Measurements from ENCODE around the gene TMOD2. TPM values are rescaled to one million over a fixed set of nuclear protein-coding genes. Genes with fewer than 3 reads are reported as not detected.

The TMOD2 gene
- total RNA-seq, 2 experiments from 2014 or later = 0.44 TPM; not detected in 1

DNA sequence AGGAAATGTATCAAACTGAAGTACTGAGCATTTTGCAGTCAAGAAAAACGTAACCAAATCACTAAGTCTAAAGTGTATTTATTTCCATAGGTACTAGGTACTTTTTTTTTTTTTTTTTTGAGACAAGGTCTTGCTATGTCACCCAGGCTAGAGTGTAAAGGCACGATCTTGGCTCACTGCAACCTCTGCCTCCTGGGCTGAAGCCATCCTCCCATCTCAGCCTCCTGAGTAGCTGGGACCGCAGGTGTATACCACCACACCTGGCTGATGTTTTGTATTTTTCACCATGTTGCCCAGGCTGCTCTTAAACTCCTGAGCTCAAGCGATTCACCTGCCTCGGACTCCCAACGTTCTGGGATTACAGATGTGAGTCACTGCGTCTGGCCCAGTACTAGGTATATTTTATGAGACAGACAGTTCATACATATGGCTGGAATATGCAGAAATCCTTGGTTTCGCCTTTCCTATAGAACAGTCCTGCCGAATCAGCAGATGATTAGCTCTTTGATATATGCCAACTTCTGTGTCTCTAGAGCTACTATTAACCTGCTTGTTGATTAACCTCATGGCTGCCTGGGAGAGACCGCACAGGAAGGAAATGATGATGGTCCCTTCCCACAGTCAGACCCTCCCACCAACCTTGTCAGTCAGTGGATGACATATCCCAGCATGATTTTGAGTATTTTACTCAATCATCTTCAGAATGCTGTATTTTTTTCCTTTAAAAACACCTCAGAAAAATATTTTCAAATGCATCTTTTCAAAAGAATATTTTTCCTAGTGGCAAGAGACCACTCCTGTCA is 110.4 kb downstream of the TMOD2 start:
- Histone ChIP-seq H3K4me2 (ENCODE audit: low read length) (no peak overlapping the region), H3K36me3 (ENCODE audit: insufficient read depth, low read length) (peaks cover 30% of the 10 kb centered on the region), H3K9me2 (ENCODE audit: insufficient read depth, low read length) (no peaks in the 10 kb centered on the region), H3K4me3 (ENCODE audit: low read depth, low read length, poor library complexity, severe bottlenecking) (no peak overlapping the region), H3K9me3 (ENCODE audit: low read length) (no peaks in the 10 kb centered on the region), H4K20me1 (ENCODE audit: insufficient read depth, low read length) (no peaks in the 10 kb centered on the region), H3K4me1 (ENCODE audit: insufficient read depth, low read length, poor library complexity, severe bottlenecking) (no peaks in the 10 kb centered on the region), H2AFZ (ENCODE audit: low read length) (no peak overlapping the region), H3K79me2 (ENCODE audit: insufficient read depth, low read depth, low read length) (0 out of 2 replicates have a peak, but pooled peaks cover 6% of the 10 kb centered on the region), H3K27ac (ENCODE audit: low read depth, low read length, poor library complexity, severe bottlenecking) (no peak overlapping the region)
- ChIA-PET POLR2A (interaction anchor here (0.5 to 1.2 kb wide), 6 partner anchors 9 to 1196 kb away, joined by 3 to 7 read pairs (median 4); no protein-coding TSS in a partner anchor), CTCF (ENCODE audit: unreplicated experiment) (no interaction called here)
- no peak for DNase-seq (ENCODE audit: low spot score)
- TF ChIP-seq, protein P1, sequence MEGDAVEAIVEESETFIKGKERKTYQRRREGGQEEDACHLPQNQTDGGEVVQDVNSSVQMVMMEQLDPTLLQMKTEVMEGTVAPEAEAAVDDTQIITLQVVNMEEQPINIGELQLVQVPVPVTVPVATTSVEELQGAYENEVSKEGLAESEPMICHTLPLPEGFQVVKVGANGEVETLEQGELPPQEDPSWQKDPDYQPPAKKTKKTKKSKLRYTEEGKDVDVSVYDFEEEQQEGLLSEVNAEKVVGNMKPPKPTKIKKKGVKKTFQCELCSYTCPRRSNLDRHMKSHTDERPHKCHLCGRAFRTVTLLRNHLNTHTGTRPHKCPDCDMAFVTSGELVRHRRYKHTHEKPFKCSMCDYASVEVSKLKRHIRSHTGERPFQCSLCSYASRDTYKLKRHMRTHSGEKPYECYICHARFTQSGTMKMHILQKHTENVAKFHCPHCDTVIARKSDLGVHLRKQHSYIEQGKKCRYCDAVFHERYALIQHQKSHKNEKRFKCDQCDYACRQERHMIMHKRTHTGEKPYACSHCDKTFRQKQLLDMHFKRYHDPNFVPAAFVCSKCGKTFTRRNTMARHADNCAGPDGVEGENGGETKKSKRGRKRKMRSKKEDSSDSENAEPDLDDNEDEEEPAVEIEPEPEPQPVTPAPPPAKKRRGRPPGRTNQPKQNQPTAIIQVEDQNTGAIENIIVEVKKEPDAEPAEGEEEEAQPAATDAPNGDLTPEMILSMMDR (conservative IDR thresholded peaks at IDR 0.05; ENCODE audit: low read length) = no peak
- TF ChIP-seq EZH2phosphoT487 (IDR thresholded peaks at IDR 0.05; ENCODE audit: borderline replicate concordance, low read depth, low read length) = no peak
- no TSS peak for BruUV-seq (replicated peaks)
- intact Hi-C loops (cut with micrococcal nuclease; ENCODE audit: unreplicated experiment) = no loop called here

DNA sequence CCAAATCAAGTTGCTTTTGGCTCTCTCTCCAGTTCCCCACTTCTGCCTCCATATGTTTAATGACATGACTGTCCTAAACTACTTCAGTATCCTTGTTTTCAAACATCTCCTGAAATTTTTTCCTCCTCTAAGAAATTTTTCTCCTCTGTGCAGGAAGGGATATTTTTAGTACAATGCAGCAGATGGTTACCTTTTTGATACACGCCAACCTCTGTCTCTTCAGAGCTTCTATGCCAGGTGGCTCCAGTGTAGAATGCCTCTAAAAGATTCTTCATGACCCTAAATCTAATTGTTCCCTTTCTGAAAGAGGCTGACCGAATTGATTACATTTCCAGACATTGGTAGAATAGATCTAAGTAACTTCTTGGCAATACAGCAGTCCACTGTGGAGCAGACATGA is 111.7 kb downstream of the TMOD2 start:
- Histone ChIP-seq H3K36me3 (ENCODE audit: insufficient read depth, low read length) (peaks cover 35% of the 10 kb centered on the region), H4K20me1 (ENCODE audit: insufficient read depth, low read length) (no peaks in the 10 kb centered on the region), H3K79me2 (ENCODE audit: insufficient read depth, low read depth, low read length) (no peaks in the 10 kb centered on the region), H3K9me3 (ENCODE audit: low read length) (no peaks in the 10 kb centered on the region), H3K4me1 (ENCODE audit: insufficient read depth, low read length, poor library complexity, severe bottlenecking) (no peaks in the 10 kb centered on the region), H3K4me2 (ENCODE audit: low read length) (no peak overlapping the region), H2AFZ (ENCODE audit: low read length) (no peak overlapping the region), H3K4me3 (ENCODE audit: low read depth, low read length, poor library complexity, severe bottlenecking) (no peak overlapping the region), H3K9me2 (ENCODE audit: insufficient read depth, low read length) (no peaks in the 10 kb centered on the region), H3K27ac (ENCODE audit: low read depth, low read length, poor library complexity, severe bottlenecking) (no peak overlapping the region)
- TF ChIP-seq, protein P1 (conservative IDR thresholded peaks at IDR 0.05; ENCODE audit: low read length) = no peak
- TF ChIP-seq EZH2phosphoT487 (IDR thresholded peaks at IDR 0.05; ENCODE audit: borderline replicate concordance, low read depth, low read length) = no peak
- intact Hi-C loops (cut with micrococcal nuclease; ENCODE audit: unreplicated experiment) = no loop called here
- POLR2A ChIA-PET = interaction anchor here (1.2 kb wide), 1 partner anchor 8 kb away, joined by 5 read pairs; no protein-coding TSS in a partner anchor
- no TSS peak for BruUV-seq (replicated peaks)
- no peak for DNase-seq (ENCODE audit: low spot score)
- CTCF ChIA-PET (ENCODE audit: unreplicated experiment) = no interaction called here

DNA sequence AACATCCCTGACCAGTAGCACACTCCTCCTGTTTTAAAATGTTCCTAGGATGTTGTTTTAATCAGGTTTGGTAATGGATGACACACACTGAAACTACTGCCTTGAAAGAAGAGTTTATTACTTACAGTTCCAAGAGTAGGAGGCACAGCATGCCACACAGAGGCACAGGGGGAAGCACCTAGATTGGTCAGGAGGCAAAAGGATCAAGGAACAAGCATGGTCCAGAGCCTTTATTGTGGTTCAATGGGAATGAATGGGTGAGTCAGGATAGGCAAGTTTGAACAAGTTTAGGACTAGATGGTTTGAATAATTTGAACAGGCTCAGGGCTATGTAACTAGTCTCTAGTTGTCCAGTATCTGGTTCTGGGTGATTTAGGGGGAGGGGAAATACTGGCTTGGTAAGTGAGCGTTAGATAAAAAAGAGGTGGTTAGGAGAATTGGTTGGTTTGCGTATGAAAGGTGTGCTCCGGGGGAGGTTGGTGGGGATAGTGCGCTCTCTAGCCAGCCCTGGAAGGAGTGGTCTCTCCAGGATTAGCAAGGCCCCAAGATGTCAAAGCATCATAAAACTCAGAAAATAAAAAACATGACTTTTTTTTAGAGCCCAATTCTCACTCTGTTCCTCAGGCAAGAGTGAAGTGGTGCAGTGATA is 113.1 kb downstream of the TMOD2 start:
- Histone ChIP-seq H3K4me1 (ENCODE audit: insufficient read depth, low read length, poor library complexity, severe bottlenecking) (no peaks in the 10 kb centered on the region), H3K79me2 (ENCODE audit: insufficient read depth, low read depth, low read length) (no peaks in the 10 kb centered on the region), H3K4me2 (ENCODE audit: low read length) (no peak overlapping the region), H3K9me3 (ENCODE audit: low read length) (no peaks in the 10 kb centered on the region), H3K9me2 (ENCODE audit: insufficient read depth, low read length) (no peaks in the 10 kb centered on the region), H3K36me3 (ENCODE audit: insufficient read depth, low read length) (peaks cover 45% of the 10 kb centered on the region), H2AFZ (ENCODE audit: low read length) (no peak overlapping the region), H4K20me1 (ENCODE audit: insufficient read depth, low read length) (no peaks in the 10 kb centered on the region), H3K4me3 (ENCODE audit: low read depth, low read length, poor library complexity, severe bottlenecking) (no peak overlapping the region), H3K27ac (ENCODE audit: low read depth, low read length, poor library complexity, severe bottlenecking) (no peak overlapping the region)
- TF ChIP-seq, protein P1 (conservative IDR thresholded peaks at IDR 0.05; ENCODE audit: low read length) = no peak
- TF ChIP-seq EZH2phosphoT487 (IDR thresholded peaks at IDR 0.05; ENCODE audit: borderline replicate concordance, low read depth, low read length) = no peak
- ChIA-PET POLR2A (no interaction called here), CTCF (ENCODE audit: unreplicated experiment) (no interaction called here)
- BruUV-seq (replicated peaks) = no TSS peak
- DNase-seq (ENCODE audit: low spot score) = no peak
- intact Hi-C loops (cut with micrococcal nuclease; ENCODE audit: unreplicated experiment) = no loop called here

All from OCI-LY7 (cell line).